NB4 (cell line): ENCODE results near the gene AK9.

Experiments
- DNase-seq: peaks from one replicate; pipeline ENCODE4 v3.0.0; 2010; ENCODE audit warnings: low read depth
- H3K4me3 ChIP-seq: one replicate; pipeline ENCODE4 v1.5.1; 2011; ENCODE audit warnings: mild to moderate bottlenecking, low read depth, low read length, moderate library complexity
- CTCF ChIP-seq: IDR thresholded peaks from one replicate; pipeline ENCODE4 v1.5.1; 2012; ENCODE audit warnings: low read depth, low read length
- MAX ChIP-seq: IDR thresholded peaks from 2 replicates; pipeline ENCODE4 v1.6.1; 2011; ENCODE audit warnings: low read depth, low read length
- MYC ChIP-seq: IDR thresholded peaks from 2 replicates; pipeline ENCODE4 v1.6.1; 2011; ENCODE audit warnings: low read depth, low read length
- POLR2A ChIP-seq: IDR thresholded peaks from 2 replicates; pipeline ENCODE4 v1.6.1; 2011; ENCODE audit warnings: mild to moderate bottlenecking; ENCODE audit not compliant: insufficient read length; ENCODE audit errors: extremely low read depth

Gene AK9

GRCh38 chr6:109474995-109475394, 216.0 kb downstream of the AK9 start:
- no peak for DNase-seq
- no peak overlapping the region for H3K4me3 ChIP-seq

DNA sequence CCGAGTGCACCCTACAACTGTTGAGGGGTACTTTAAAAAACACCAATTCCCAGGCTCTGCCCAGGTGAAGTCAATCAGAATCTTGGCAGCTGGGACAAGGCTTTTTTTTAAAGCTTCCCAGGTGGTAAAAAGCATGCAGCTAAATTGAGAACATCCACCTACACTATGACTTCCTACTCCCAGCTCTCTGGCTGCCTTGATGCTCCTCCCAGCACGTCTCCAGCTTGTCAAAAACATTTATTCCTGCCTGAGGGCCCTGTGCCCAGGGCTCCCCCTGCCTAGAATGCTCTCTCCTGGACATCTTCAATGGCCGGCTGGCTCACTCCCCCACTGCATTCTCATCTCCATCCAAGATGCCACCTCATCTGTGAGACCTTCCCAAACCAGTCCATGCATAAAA, 217.9 kb downstream of the AK9 start:
- no peak for DNase-seq
- no peak overlapping the region for H3K4me3 ChIP-seq
- TF ChIP-seq POLR2A (no peak), MYC (no peak), MAX (no peak)

More at GRCh38 chr6:109474995-109475394, 216.0 kb downstream of the AK9 start:
- no peak for TF ChIP-seq MYC
- no peak for TF ChIP-seq POLR2A
- no peak for TF ChIP-seq MAX
- TF ChIP-seq CTCF, result no peak

- no peak overlapping the region for H3K4me3 ChIP-seq
- no peak for TF ChIP-seq MYC
- TF ChIP-seq MAX, result no peak
- TF ChIP-seq POLR2A, result no peak
- no peak for TF ChIP-seq CTCF
- DNase-seq, result no peak
Observed at GRCh38 chr6:109472132-109472995, 218.6 kb downstream of the AK9 start.

DNA sequence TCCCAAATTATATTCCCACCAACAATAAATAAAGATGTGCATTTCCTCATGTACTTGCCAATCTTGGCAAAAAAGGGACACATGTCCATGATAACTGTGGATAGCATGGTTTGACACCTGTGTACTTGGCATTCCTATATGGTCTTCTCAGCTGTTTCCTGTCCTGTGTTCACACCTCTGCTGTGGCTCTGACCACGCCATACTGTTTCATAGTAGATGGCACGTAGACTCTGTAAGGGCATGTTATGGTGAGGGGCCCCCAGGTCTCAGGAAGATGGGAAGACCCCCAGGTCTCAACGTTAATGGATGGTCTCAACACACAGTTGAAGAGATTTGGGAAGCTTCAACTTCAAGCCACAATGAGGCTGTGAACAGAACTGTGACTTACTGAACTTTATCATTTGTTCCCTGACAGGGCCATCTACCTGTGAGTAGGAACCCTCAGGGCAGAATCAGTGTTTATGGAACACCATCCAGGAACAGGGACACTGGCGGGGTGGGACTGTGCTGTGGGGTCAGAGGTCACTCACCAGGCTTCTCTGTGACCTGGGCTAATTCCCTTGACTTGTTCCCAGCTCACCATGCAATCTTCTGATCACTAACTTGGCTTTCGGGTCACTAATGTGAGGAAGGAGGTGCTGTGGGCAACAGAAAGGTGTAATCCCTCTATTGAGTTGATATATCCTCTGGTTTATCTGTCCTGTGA, 219.7 kb downstream of the AK9 start:
- no peak overlapping the region for H3K4me3 ChIP-seq
- DNase-seq, result no peak
- TF ChIP-seq MYC (no peak), CTCF (no peak), MAX (no peak), POLR2A (no peak)

DNA sequence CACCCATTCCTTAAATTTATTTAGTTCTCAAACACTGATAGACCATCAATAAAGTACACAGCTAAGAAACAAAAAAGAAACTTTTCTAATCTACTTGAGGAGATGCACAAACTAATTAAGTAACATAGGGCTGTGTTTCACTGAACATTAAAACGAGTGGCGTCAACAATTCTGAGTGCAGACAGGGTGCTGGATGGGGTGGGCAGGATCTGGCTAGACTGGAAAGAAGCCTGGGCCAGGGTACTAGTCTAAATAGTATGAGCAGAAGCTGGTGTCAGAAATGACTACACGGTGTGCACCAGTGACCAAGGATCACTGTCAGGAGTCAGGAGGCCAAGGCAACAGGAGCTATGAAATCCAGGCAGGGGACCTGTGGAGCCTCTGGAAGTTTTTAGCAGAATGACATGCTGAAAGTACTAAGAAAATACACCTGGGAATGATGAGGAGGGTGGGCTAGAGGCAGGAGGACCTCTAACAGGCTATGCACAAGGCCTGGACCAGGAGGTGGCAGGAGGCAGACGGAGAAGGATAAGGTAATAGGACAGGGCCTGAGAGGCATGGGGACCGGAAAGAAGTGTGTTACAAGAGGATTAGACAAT, 221.3 kb downstream of the AK9 start:
- TF ChIP-seq MYC (no peak), POLR2A (no peak), MAX (no peak), CTCF (no peak)
- H3K4me3 ChIP-seq, result no peak overlapping the region
- no peak for DNase-seq
